GM19023 (cell line): Measurements from ENCODE around the gene NEDD4.
"Not testable (repeated sequence)": the region's sequence is repeated elsewhere in the genome, so short reads cannot be mapped to it uniquely, and the experiment has no call there.

Experiments used
- ATAC-seq: cut with Tn5 transposase; IDR thresholded peaks from one replicate; pipeline ENCODE4 v1.9.1; 2021; ENCODE audit warnings: mild to moderate bottlenecking, moderate library complexity; ENCODE audit not compliant: unreplicated experiment

NEDD4 gene

DNA sequence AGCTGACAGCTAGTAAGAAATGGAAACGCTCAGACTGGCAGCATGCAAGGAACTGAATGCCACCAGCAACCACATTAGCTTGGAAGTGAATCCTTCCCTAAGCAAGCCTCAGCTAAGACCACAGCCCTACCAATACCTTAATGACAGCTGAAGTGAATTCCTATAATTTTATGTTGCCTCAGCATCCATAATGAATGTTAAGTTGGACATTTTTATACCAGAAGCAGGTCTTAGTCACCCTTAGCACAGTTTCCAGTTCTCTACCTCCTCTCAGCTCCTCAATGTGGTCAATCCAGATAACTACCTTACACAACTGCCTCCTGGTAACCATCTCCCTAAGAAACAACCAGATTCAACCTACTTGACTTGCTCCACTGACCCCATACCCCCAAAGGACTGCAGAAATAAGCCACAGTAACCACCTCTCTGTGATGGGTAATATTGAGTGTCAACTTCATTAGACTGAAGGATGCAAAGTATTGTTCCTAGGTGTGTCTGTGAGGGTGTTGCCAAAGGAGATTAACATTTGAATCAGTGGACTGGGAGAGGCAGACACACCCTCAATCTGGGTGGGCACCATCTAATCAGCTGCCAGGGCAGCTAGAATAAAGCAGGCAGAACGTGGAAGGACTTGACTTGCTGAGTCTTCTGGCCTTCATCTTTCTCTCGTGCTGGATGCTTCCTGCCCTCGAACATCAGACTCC, 33.5 kb downstream of the NEDD4 start:
- no peak for ATAC-seq

- ATAC-seq: no peak
Measured at GRCh38 chr15:55958349-55958748, 35.1 kb downstream of the NEDD4 start.

GRCh38 chr15:55954862-55955605, 38.4 kb downstream of the NEDD4 start:
- ATAC-seq: no peak

DNA sequence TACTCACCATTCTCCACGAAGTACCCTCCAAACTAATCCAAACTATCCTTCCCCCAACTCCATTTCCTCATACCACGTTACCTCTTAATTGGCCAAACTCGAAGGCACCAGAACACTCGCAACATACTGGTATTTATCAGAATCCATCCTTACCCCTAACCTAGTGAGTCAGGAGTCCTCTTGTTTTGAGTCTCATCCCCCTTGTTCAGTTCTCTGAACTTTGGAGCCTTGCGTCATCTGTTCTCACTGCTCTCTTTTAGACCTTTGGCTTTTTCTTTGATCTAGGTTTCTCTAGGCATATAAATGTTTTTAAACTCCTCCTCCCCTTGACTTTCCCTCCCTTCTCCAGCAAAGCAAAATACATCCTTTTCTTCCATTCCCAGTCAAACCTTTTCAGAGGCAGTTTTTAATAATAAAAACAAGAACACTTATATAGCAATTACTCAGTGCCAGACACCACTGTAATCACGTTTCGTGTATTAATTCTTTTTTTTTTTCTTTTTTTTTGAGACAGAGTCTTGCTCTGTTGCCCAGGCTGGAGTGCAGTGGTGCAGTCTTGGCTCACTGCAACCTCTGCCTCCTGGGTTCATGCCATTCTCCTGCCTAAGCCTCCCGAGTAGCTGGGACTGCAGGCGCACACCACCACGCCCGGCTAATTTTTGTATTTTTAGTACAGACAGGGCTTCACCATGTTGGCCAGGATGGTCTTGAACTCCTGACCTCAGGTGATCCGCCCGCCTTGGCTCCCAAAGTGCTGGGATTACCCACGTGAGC, 40.7 kb downstream of the NEDD4 start:
- not testable (repeated sequence) for ATAC-seq

DNA sequence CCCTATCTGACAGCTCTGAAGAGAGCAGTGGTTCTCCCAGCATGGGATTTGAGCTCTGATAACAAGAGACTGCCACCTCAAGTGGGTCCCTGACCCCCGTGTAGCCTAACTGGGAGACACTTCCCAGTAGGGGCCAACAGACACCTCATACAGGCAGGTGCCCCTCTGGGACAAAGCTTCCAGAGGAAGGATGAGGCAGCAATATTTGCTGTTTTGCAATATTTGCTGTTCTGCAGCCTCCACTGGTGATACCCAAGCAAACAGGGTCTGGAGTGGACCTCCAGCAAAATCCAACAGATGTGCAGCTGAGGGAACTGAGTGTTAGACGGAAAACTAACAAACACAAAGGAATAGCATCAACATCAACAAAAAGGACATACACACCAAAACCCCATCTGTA, 48.8 kb downstream of the NEDD4 start:
- ATAC-seq: not testable (repeated sequence)

DNA sequence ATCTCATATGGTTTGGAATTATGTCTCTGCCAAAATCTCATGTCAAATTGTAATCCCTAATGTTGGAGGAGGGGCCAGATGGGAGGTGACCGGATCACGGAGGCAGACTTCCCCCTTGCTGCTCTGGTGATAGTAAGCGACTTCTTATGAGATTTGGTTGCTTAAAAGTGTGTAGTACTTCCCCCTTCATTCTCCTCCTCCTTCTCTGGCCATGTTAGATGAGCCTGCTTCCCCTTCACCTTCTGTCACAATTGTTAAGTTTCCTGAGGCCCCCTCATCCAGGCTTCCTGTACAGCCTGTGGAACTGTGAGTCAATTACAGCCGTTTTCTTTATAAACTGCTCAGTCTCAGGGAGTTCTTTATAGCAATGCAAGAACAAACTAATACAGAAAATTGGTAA, 51.1 kb downstream of the NEDD4 start:
- no peak for ATAC-seq

GRCh38 chr15:55937040-55937439, 56.4 kb downstream of the NEDD4 start:
- no peak for ATAC-seq

DNA sequence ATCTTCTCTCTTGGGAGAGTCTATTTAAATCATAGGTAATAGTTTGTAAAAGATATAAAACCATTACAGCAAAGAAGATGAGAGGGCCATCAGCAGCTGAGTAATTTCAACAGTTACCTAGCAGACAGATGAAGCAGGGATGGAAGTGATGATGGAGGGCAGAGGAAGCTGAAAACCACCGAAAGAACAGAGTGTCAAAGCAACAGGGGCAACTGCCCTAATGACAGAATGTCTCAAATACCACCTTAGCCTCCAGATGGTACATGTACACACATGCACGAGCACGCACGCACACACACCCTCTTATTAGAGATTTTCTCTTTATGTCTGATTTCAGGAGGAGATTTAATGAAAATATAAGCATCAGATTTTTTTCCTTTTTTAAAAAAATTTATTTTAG, 64.5 kb downstream of the NEDD4 start:
- ATAC-seq: no peak

DNA sequence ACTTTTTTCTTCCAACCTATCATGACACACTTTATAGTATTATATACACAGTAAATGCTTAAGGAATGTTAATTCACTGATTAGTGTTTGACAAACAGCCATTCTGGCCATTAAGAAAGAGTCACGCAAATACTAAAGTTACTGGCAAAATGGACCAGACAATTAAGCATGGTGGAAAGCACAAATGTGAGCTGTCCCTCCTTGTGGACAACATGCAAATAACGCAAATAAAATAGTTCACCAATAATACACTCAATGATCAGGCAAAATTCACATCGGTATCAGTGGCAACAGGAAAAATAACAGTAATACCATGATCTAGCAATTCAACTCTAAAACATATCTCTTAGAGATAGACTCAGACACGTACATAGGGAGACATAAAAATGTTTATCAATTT, 71.7 kb downstream of the NEDD4 start:
- ATAC-seq: no peak

DNA sequence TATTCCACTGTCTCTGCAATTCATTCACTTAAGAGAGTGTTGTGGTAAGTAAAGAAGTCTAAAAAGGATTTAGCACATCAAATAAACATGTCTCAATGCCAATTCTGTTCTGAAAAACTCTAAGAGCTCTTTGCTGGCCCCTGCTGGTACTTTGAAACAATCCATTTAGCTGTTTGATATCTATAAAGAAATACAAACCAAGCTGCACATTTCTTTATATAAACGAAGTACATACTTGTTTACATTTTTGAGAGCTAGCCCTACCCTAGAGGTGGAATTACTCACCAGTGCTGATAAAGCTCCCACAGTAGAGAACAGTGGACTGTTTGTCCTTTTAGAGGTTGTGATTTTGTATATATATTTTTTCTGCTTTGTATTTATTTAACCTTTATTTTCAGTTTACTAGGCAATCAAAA, 75.5 kb downstream of the NEDD4 start:
- ATAC-seq: no peak

GRCh38 chr15:55916666-55917409, 76.6 kb downstream of the NEDD4 start:
- no peak for ATAC-seq

DNA sequence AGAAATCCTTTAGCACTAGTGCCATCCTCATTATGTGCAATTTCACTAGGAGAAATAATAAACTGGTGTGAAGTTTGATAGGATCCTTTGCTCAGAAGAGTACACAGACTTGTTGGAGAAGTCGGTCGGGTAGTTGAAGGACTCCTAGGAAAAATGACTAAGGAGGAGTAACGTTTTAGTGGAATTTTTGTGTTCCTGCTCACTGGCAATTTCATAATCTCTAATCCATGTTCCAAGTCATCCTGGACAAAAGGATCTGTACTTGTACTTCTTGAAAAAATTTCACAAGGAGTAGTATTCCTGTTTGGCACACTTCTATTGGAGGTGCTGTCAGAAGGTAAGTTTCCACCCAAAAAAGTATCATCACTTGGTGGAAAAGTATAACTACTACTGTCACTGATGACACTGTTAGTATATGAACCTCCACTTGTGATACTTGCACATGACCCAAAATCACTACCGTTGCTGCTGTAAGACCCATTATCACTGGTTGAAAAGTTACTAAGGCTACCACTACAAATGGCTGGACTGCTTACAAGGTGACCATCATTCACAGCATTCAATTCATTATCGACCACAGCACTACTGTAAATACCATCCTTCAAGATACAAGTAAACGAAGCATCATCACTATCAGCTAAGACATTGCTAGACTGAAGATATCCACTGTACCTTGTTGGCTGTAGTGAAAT, 77.4 kb downstream of the NEDD4 start:
- no peak for ATAC-seq

- ATAC-seq: no peak
Measured at GRCh38 chr15:55915221-55915620, 78.2 kb downstream of the NEDD4 start.

DNA sequence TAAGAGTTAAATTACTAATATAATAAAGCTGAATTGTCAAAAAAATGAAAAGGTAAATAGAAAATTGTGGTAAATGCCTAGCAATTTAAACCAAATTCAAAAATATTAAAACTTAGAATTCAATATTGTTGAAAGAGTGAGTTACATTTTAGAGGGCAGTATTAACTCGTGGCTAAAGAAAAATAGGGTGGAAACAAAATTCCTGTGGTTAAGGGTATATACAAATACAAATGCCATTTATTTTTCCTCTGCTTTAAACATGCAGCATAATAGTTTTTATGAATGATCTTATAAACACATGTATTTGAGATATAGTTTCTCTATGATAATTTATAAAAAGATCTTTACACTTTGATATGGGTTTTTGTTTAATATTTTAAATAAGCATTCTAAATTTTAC, 79.0 kb downstream of the NEDD4 start:
- no peak for ATAC-seq

DNA sequence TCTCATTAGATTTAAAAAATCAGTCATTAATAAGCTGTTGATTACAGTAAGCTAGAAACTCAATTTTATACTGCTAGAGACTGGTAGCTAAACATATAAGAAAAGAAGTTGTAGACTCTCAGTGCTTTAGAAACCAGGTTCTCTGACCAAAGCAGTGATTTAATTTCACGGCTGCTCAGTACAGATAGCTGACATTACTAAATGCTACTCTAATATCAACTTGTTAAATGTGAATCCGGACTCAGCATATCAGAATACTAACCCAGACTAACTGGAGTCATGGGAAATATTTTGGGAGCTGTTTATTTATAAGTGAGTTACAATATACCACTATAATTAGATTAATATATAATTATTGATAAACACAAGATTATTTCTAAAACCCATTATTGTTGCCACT, 80.4 kb downstream of the NEDD4 start:
- no peak for ATAC-seq

GRCh38 chr15:55909036-55909811, 84.2 kb downstream of the NEDD4 start:
- no peak for ATAC-seq

DNA sequence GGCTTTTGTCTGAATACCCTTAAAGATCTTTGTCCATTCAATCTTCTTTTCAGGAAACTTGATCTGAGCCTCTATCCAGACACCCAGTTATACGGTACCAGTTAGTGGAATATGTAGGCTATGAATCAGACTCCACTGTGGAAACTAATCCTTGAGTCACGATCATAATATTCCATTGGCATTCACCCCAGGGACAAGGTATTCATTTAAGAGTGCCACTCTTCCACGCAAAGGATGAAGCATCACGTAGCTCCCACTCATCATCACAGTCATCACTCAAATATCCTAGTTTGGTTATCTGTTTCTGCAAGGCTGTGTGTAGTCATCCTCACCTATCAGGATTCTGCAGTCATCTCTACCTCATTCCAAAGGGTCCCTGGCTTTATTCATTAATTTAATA, 85.6 kb downstream of the NEDD4 start:
- no peak for ATAC-seq

DNA sequence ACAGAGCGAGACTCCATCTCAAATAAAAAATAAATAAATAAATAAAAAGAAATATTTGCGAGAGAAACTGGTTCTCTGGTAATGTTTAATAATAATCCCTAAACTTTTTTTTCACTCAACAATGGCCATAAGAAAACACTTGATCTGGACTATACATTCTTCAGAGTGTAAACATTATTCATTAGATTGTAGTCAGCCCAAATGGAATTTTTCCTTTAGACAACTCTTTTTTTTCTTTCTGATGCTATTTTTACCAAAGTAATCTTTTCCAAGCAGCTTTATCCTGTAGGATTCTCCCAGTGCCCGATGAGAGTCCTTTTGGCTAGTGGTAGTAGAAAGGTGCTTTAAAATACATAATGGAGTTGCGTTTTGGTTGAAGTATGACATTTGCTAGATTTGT, 90.4 kb downstream of the NEDD4 start:
- ATAC-seq: no peak

DNA sequence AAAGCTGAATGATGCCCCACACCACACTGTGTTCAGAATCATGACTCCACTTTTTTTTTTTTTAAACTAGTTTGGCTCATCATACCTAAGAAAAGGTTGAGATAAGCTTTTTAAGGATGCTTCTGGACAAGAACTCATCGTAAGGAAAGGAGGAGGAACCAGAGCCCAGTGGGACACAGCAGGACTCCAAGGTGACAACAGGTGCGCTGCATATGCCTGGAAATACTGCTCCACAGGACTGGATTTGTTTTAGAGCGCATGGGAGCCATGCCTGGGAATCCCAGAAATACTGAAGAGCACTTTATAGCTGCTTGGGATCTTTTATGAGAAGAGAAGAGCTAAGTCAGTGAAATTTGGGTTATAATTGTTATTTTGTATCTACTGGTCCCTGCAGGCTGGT, 93.4 kb downstream of the NEDD4 start:
- ATAC-seq: no peak

DNA sequence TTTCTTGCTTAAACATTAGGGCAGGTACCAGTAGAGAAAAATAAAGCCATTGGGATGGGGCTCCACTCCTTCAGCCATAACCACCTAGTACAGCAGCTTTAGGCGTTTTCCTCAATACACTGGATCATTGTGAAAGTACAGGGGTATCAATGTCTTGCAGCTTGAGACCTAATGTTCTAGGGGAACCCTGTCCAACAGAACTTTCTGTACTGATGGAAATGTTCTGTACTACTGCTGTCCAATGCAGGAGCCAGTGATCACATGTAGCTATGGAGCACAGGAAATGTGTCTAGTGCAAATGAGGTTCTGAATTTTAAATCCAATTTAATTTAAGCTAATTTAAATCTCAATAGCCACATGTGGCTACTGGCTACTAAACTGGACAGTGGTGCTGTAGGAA, 93.9 kb downstream of the NEDD4 start:
- no peak for ATAC-seq
